Mesodermal cell (in vitro differentiated cells): ENCODE measurements around the gene LAMTOR4.

ENCODE experiments used
- H3K27ac ChIP-seq: 2 replicates; pipeline ENCODE4 v1.7.0; 2013; ENCODE audit warnings: mild to moderate bottlenecking, low read depth, low read length, moderate library complexity; ENCODE audit not compliant: severe bottlenecking
- H3K36me3 ChIP-seq: 2 replicates; pipeline ENCODE4 v1.7.1; 2013; ENCODE audit warnings: mild to moderate bottlenecking, low read length, moderate library complexity; ENCODE audit not compliant: control insufficient read depth, insufficient read depth
- H3K4me1 ChIP-seq: one replicate; pipeline ENCODE4 v1.7.1; 2013; ENCODE audit warnings: mild to moderate bottlenecking, low read length; ENCODE audit not compliant: insufficient read depth, control insufficient read depth, poor library complexity, severe bottlenecking
- H3K4me3 ChIP-seq: 2 replicates; pipeline ENCODE4 v1.7.0; 2013; ENCODE audit warnings: low read length, control low read depth, mild to moderate bottlenecking; ENCODE audit not compliant: insufficient read depth, poor library complexity, severe bottlenecking; ENCODE audit errors: extremely low read depth
- H3K9me3 ChIP-seq: 2 replicates; pipeline ENCODE4 v1.7.1; 2013; ENCODE audit warnings: mild to moderate bottlenecking, low read length, moderate library complexity; ENCODE audit not compliant: control insufficient read depth
- WGBS, 2 experiments: methylation state at CpG; one replicate each; pipeline ENCODE4 v1.1.5; 2013; ENCODE audit warnings: missing lambda C conversion rate in 2 of 2; ENCODE audit not compliant: insufficient coverage in 2 of 2; 5-methylcytosine and 5-hydroxymethylcytosine counted together

LAMTOR4 gene

GRCh38 chr7:100166317-100166940 is 17.7 kb downstream of the LAMTOR4 start:
- H3K36me3 ChIP-seq: no peaks in the 10 kb centered on the region
- 88 to 91% methylated on average over 15 of the region's 16 CpGs for WGBS, 2 experiments
- no peak overlapping the region for H3K27ac ChIP-seq
- no peaks in the 10 kb centered on the region for H3K9me3 ChIP-seq
- no peak overlapping the region for H3K4me3 ChIP-seq
- peaks cover 23% of the 10 kb centered on the region for H3K4me1 ChIP-seq

GRCh38 chr7:100166970-100167911 is 18.5 kb downstream of the LAMTOR4 start:
- peaks cover 23% of the 10 kb centered on the region for H3K4me1 ChIP-seq
- H3K9me3 ChIP-seq: no peaks in the 10 kb centered on the region
- H3K4me3 ChIP-seq: peak overlapping the region; percentile 17
- no peak overlapping the region for H3K27ac ChIP-seq
- H3K36me3 ChIP-seq: no peaks in the 10 kb centered on the region
- WGBS, 2 experiments: 74% methylated on average over 7 to 11 of the region's 14 CpGs

- H3K4me3 ChIP-seq: peak overlapping the region; percentile 17
- H3K27ac ChIP-seq: no peak overlapping the region
- no peaks in the 10 kb centered on the region for H3K9me3 ChIP-seq
- H3K4me1 ChIP-seq: peaks cover 23% of the 10 kb centered on the region
- H3K36me3 ChIP-seq: no peaks in the 10 kb centered on the region
- 9 to 10% methylated on average over 9 of the region's 11 CpGs for WGBS, 2 experiments
Observed at GRCh38 chr7:100167912-100168323, 19.2 kb downstream of the LAMTOR4 start.

GRCh38 chr7:100169147-100169850 is 20.6 kb downstream of the LAMTOR4 start:
- H3K4me1 ChIP-seq: peaks cover 18% of the 10 kb centered on the region
- WGBS, 2 experiments: 93 to 96% methylated on average over 8 to 9 of the region's 11 CpGs
- H3K27ac ChIP-seq: no peak overlapping the region
- H3K36me3 ChIP-seq: peaks cover 7% of the 10 kb centered on the region
- H3K4me3 ChIP-seq: no peak overlapping the region
- H3K9me3 ChIP-seq: no peaks in the 10 kb centered on the region

GRCh38 chr7:100170101-100170897 is 21.6 kb downstream of the LAMTOR4 start:
- no peaks in the 10 kb centered on the region for H3K9me3 ChIP-seq
- H3K4me3 ChIP-seq: no peak overlapping the region
- H3K27ac ChIP-seq: no peak overlapping the region
- WGBS, 2 experiments: 78 to 80% methylated on average over 3 to 4 of the region's 11 CpGs
- peaks cover 18% of the 10 kb centered on the region for H3K4me1 ChIP-seq
- H3K36me3 ChIP-seq: peaks cover 16% of the 10 kb centered on the region

- Histone ChIP-seq H3K27ac (no peak overlapping the region), H3K4me1 (peaks cover 18% of the 10 kb centered on the region), H3K9me3 (no peaks in the 10 kb centered on the region), H3K4me3 (peak overlapping the region; percentile 25), H3K36me3 (peaks cover 20% of the 10 kb centered on the region)
- WGBS, 2 experiments: 9 to 10% methylated on average over 30 to 35 of the region's 61 CpGs
Observed at GRCh38 chr7:100171087-100171681, 22.5 kb downstream of the LAMTOR4 start.

- Histone ChIP-seq H3K36me3 (peaks cover 20% of the 10 kb centered on the region), H3K9me3 (no peaks in the 10 kb centered on the region), H3K4me3 (peak overlapping the region; percentile 8), H3K4me1 (peaks cover 17% of the 10 kb centered on the region), H3K27ac (no peak overlapping the region)
- 35 to 43% methylated on average over 16 to 17 of the region's 22 CpGs for WGBS, 2 experiments
Observed at GRCh38 chr7:100171840-100172239, 23.1 kb downstream of the LAMTOR4 start.

GRCh38 chr7:100173806-100174495 is 25.2 kb downstream of the LAMTOR4 start:
- Histone ChIP-seq H3K4me1 (no peaks in the 10 kb centered on the region), H3K4me3 (no peak overlapping the region), H3K9me3 (no peaks in the 10 kb centered on the region), H3K36me3 (peaks cover 20% of the 10 kb centered on the region), H3K27ac (no peak overlapping the region)
- WGBS, 2 experiments: 95% methylated on average over 9 to 10 of the region's 11 CpGs

- Histone ChIP-seq H3K4me1 (no peaks in the 10 kb centered on the region), H3K4me3 (no peak overlapping the region), H3K9me3 (no peaks in the 10 kb centered on the region), H3K36me3 (peaks cover 20% of the 10 kb centered on the region), H3K27ac (no peak overlapping the region)
- 89 to 94% methylated on average over 1 to 2 of the region's 5 CpGs for WGBS, 2 experiments
Observed at GRCh38 chr7:100174582-100174981, 25.9 kb downstream of the LAMTOR4 start.
